Stimulated activated naive CD4-positive, alpha-beta T cell treated with Interleukin-2 at 50 U/mL for 16 hours (primary cell): ENCODE measurements around the gene TRAF7.
A peak's percentile ranks its signal among the peaks of the same experiment; 100 is the strongest.

ENCODE experiments used
- DNase-seq: peaks from one replicate; lab custom pipeline; 2025; lab: John Stamatoyannopoulos, UW

TRAF7 gene

DNA sequence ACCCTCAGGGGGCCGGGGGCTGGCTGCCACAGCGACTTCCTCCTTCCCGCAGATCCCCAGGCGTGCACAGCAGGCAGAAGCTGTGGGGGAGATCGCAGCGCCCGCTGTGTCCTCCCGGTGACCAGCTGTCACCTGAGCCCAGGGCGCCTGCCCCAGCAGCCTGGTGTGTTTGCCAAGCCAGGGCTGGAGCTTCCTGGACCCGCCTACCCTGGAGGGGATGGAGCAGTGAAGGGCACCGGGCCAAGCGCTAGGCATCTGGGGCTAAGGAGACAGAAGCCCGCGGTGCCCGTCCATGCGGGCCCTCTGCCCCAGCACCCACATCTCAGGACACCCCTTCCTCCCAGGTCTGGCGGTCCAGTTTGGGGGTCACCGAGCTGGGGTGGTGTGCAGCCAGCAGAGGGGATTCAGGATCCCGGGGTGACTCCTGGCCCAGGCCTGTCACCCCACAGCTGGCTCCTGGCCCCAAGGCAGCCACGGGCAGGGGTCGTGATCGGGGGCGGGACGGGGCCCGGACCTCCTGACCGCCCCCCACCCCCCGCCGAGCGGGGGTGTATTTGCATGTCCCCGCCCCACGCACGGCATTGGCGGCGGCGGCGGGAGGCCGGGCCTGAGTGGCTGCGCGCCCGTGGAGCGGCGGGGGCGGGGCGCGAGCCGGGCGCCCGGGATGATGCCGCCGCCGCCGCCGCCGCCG lies 7.5 kb upstream of the TRAF7 start, which contains the start of gene RAB26:
Gene RAB26, plus strand, starts transcription at position 645 of the 691 bp plus-strand sequence. CDS start 159 bp downstream, outside the sequence.
- DNase-seq: peak; percentile 48

DNA sequence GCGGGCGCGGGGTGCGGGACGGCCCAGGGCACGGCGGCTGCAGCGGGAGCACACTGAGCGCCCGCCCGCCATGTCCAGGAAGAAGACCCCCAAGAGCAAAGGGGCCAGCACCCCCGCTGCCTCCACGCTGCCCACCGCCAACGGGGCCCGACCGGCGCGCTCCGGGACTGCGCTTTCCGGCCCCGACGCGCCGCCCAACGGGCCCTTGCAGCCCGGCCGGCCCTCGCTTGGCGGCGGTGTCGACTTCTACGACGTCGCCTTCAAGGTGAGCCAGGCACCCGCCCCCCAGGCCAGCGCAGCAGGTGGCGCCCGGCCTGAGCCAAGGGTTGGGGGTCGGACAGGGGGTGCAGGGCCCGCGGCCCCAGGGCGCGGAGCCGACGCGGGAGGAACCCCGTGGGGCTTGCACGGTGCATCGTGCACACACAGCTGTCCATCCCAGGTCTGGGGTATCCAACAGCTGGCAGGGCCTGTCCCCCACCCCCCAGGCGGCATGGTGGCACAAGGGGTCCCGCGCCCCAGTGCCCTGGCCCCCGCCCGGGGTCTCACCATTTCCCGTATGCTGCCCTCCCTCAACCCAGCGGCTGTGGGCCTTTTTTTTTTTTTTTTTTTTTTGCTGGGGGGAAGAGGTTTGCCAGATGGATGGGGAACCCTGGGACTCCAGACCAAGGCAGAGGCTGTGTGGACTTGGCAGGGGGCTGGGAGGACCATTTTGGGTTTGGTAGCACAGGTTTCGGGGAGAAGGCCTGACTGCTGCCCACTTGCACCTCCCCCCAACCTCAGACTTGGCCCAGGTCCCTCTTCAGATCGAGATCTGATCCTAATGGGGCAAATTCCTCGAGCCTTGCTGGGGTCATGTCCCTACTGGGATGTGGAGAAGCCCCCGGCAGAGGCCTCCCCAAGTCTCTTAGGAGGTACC lies 6.6 kb upstream of the TRAF7 start:
- no peak for DNase-seq

DNA sequence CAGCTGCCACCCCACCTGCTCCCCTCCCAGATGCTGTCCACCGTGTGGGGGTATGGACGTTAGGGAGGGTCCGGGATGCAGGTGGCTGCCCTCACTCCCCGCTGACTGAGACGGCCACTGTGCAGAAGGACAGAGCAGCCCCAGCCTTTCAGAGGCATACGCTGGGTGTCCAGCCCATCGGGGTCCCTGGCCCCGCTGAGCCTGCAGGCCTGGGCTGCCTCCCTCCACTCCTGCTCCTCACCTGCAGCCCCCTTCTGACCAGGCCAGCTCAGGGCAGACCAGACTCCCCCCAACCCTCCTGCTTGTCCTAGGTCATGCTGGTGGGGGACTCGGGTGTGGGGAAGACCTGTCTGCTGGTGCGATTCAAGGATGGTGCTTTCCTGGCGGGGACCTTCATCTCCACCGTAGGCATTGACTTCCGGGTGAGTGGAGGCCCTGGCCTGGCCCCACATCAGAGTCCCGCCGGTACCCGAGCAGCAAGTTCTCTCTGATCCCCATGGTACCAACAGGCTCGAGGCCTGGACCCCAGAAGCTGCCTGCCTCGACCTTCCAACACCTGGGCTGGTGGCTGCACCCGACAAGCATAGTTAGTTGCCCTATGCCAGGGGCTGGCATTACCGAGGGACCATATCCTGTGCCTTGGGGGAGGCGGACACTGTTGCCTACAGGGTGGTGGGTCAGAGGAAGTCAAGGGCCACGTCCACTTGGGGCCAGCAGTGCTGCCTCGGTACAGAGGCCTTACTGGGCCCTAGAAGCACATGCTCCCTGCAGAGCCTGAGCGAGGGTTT lies 5.8 kb upstream of the TRAF7 start:
- DNase-seq: no peak

DNA sequence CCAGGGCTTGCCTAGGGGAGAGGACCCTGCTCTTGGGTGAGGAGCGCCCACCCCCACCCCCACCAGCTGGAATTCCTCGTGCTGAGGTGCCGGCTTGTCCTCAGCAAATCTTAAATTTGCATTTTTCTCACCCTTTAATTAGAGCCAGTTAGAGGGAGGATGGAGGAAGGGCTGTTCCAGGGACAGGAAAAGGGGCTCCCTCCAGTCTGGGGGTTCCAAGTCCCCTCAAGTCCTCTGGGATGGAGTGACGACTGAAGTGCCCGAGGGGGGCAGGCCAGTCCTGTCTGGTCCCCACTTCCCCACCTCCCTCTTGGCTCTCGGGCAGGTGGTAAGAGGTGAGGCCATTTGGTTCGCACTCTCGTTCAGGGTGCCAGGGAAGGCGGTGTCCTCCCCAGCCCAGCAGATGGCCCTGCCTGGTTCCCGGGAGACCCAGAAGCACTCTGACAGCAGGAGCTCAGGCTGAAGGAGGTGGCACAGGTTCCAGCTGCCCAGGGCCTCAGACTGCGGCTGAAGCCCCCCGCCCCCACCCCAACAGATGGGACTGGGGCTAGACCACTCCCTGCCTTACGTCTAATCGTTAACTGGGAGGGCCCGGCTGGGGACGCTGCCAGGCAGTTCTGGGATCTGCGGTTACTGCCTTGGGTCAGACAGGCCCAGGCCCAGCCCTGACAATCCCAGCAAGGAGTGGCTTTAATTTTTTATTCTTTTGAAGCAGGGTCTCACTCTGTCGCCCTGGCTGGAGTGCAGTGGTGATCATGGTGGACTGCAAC lies 5.0 kb upstream of the TRAF7 start:
- no peak for DNase-seq

DNA sequence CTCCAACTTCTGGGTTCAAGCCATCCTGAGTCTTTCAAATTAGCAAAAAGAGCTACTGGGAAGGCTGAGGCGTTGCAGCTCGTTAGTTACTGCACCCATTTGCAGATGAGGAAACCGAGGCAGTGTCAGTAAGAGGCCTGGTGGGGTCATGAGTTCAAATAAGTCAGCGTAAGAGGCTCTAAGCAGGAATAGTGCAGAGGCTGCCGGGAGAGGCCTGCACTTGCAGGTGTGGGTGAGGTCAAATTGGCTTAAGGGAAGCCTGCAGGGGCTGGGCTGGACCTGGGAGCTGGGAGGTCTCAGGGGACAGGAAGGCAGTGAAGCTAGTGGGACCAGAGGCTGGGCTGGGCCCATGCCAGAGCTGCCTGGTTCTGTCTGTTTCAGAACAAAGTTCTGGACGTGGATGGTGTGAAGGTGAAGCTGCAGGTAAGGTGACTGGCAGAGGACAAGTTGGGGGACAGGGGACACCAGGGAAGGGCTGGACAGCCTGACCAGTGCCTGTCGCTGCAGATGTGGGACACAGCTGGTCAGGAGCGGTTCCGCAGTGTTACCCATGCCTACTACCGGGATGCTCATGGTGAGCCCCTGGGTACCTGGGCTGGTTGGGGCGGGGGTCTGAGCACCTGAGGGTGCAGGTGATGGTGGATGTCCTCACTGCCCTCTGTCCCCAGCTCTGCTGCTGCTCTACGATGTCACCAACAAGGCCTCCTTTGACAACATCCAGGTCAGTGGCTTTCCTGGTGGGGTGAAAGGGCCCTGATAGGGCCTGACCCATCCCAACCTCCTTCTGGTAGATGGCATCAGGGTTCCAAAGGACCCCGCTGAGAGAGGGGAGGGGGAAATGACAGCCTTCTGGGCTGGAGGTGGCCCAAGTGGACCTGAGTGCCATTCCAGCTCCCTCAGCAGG lies 4.1 kb upstream of the TRAF7 start:
- no peak for DNase-seq

DNA sequence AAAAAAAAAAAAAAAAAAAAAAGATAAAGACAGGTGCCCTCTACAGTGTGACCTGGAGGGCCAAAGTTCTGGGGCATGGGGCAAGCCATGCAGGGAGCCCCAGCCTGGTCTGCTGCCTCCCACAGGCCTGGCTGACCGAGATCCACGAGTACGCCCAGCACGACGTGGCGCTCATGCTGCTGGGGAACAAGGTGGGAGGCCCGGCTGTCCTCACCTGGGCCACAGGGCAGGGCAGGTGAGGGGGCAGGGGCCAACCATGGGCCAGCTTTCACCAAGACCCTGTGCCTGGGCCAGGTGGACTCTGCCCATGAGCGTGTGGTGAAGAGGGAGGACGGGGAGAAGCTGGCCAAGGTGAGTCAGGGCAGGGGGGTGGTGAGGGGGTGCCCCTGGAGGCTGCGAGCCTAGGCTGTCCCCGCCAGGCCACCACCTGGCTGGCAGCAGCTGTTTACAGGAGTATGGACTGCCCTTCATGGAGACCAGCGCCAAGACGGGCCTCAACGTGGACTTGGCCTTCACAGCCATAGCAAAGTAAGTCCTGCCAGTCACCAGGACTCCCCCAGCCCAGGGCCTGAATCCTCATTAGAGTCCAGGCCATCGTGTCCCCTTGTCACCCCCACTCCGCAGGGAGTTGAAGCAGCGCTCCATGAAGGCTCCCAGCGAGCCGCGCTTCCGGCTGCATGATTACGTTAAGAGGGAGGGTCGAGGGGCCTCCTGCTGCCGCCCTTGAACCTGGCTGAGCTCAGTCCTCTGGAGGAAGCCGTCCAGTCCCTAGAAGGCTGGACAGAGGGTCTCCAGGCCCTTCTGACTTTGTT lies 2.7 kb upstream of the TRAF7 start:
- peak; percentile 38 for DNase-seq

DNA sequence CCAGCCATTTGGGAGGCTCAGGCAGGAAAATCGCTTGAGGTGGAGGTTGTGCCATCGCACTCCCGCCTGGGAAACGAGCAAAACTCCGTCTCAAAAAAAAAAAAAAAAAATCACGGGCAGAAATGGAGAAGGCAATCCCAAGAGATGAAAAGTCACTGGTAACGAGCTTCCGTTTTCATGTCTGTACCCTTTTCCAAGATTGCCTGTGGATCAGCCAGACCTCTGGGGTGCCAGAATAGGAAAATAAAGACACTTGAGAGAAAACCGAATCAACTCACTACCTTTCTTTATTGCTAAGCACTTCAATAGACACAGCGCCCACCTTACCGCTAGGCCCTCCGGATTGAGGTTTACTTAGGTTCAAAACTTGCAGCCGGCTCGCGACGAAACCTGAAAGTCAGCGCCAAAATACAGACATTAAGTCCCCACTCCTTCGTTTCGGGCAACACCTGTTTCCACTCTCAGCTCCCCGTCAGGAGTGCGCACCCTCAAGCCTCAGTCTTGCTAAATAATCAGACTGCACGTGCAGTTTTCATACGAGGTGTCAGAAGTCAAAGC lies 970 bp upstream of the TRAF7 start:
- peak; percentile 22 for DNase-seq

DNA sequence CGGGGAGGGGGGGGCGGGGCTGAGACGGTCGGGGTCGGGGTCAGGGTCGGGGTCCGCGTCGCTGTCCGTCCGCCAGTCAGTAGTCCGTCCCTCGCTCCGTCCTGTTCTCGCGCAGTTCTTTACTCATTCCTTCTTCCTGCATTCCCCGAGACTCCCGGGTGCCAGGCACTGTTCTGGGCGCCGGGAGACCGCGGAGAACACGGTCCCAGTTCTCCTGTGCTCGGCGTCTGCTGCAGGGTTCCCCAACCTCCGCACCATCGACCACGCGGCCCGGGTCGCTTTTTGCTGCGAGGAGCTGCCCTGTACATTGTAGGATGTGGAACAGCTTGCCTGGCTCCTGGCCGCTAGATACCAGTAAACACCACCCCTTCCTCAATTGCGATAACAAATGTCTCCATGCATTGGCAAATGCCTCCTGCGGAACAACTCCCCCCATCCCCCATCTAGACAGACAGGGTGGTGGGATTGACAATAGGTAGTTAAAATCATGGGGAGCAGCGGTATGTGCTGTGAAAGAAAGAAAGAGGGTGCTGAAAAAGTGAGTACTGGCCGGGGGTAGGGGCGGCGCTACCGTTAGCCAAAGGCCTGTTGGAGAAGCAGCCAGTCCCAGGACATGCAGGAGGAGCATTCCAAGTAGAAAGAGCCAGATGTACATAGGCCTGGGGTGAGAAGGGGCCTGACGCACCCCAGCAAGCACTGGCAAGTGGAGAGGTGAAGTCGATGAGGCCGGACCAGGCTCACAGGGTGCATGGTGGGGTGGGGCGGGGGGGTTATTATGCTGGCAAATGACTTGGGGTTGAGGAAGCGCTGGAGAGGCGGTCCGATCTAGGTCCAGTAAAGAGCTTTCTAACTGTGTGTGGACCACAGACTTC lies 631 bp downstream of the TRAF7 start:
- no peak for DNase-seq

DNA sequence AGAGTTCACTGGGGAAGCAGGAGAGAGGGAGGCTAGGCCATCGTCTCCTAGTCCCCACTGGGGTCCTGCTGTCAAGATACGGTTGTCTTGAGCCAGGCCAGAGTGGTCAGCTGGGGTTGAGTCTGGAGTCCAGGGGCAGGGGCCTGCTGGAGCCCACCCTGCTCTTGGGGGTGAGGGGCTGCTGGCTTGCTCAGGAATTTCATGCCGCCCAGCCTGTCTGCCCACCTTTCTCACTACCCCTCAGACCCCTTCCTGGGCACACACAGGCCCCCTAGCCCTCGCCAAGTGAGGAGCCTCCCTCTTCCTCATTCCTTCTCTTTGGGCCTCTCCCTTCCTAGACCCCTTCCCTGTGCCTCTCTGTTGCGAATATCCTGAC lies 1.3 kb downstream of the TRAF7 start:
- DNase-seq: no peak

DNA sequence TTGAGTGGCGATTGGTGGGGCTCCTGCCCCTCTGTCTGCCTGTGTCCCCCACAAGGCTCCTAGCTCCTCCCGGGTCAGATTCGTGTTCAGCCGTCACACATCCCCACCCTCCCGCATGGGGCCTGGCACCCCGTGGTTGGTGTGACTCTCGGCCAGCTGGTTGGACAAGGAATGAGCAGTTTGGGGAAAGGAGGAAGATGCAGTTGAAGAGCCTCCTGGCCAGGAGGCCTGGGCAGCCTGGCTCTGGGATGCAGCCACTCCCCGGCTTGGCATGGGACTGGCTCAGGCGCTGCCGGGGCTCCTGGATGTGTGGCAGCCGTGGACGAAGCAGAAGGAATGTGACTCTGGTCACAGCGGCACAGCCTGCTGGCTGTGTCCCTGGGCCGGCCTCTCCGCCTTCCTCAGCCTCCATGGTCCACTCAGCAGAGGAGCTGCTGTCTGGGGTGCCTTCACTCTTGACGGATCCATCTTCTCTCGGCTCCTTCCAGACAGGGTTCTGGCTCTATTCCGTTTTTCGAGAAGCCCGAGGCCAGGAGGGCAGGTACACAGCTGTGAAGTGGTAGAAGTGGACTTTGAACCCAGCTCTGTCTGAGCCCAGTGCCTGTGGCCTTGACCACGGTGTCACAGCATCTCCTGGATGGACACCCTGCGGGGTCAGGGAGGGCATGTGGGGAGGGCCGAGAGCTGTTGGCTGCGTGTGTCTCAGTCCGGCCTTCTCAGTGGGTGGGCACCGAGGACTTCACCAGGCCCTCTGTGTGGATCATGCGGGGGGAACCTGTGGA lies 2.1 kb downstream of the TRAF7 start:
- DNase-seq: no peak

DNA sequence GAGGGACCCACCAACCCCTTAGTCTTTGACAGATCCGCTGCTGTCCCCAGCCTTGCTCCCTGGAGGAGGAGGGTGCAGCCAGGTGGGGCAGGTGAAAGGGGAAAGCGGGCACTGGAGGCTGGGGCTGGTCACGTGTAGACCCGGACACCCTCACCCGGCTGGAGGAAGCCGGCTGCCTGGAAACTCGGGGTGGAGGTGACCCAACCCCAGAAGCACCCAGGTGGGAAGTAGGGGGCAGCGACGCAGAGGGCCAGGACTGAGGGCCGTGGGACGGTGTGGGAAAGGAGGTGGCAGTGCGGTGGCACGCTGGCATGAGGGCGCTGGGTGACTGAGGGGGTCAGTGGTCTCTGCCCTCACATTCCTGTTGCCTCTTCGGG lies 2.7 kb downstream of the TRAF7 start:
- DNase-seq: no peak

DNA sequence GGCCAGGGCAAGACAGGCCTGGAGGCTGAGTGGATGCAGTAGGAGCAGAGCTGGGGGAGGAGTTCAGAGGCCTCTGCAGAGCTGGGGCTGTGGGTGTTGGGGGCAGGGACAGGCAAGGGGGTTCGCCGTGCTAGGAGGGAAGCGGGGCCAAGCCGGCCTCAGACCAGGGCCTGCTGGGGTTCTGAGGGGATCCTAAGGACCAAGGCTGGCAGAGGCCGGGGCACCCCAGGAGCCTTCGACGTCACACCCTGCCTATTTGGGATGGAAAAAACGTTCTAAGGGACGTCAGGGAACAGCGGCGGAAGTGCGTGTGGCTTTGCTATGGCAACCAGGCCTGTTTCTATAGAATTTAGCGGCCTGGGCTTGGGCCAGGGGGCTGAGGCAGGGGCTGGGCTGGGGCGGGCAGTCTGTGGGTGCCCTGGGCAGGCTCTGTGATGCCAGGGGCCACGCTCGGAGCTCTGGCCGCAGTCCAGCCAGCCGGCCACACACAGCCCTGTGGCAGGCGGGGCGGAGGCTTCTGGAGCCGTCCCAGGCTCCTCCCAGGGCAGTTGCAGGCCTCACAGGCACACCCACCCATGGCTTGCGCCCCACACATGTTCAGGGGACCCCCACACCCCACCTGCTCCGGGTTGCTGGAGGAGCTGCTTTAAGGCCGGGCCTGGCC lies 3.7 kb downstream of the TRAF7 start:
- no peak for DNase-seq

DNA sequence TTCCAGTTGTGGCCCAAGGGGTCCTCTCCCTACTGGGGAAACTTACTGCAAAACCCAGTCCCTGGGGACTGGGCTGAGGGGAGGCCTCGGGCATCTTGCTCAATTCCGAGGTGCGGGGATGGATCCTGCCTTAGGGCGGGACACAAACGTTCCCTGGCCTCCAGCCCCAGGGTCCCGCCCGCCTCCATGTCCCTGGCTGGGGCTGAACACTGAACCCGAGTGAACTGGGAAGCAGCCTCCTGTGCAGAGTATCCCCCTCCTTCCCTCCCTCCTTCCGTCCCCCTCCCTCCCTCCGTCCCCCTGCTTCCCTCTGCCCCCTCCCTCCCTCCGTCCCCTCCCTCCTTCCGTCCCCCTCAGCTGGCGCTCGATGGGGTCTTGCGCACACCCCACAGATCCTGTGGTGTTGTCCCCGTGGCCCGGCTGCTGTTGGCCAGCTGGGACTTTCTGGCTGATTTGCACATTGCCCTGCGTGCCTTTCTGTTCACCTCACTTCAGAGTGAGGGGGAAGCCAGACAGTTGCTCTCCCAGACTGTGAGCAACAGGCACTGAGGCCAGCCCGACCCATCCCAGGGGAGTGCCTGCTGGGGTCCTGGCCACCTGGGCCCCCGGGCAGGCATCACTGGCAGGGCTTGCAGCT lies 5.5 kb downstream of the TRAF7 start:
- DNase-seq: no peak

DNA sequence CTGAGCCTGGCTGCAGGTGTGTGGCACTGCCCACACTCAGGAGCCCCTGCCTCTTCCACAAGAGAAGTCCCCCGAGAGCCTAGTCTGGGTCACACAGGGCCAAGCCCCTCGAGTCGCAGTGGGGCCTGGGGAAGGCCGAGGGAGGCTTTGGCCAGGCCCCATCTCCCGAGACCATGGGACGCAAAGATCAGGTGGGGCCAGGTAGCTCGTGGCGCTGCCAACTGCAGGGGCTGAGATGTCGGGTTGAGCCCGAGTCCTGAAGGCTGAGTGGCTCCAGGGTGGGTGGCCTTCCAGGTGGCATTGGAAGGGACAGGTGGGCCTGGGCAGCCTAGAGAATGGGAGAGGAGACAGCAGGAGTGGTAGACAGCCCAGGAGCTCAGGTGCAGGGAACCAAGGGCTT lies 6.3 kb downstream of the TRAF7 start:
- DNase-seq: no peak

DNA sequence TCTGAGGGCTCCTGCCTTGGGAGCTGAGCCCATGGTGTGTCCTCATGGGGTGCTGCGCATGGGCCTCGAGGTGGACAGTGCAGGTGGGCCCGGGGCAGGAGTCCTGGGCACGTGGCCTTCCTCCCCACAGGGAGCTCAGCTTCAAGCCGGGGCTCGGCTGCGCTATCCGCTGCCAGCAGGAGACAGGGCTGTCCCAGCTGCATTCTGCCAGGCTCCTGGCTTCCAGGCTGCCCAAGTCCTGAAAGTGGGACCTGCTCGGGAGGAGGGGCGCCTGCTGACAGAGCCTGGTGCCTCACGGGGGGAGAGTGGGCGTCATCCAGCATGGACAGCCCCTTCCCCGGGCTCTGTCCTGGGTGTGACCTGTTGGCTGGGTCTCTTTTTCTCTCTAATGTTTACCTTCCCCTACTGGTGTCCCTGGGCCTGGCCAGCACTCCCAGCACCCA lies 7.1 kb downstream of the TRAF7 start:
- no peak for DNase-seq

DNA sequence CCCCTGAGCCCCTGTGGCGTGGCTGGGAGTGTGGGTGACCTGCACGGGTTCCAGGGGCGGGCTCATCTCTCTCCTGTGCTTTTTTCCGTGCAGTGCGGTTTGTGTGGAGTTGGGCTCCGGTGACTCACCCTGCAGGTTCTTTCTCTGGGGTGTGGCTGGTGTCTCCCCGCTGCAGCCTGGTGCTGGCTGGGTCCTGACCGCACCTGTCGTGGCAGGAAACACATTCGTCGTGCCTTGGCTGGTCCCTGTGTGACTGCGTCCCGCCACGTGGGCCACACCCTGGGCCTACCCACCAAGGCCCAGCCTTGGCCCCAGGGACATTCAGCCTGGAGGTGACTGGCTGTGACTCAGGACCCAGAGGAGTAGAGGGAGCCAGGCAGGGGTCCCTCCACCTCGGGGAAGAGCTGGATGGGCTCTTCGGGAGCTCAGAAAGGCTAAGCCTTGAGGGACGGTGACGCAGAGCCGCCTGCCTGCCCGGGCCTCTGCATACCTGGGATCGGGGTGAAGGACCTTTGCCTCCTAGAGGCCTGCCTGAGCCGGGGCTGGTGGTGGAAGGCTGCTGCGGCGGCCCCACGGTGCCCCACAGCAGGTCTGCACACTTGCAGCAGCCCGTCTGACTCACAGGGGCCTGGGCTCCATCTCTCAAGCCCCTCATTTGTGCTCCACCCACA lies 7.8 kb downstream of the TRAF7 start:
- no peak for DNase-seq
